HL-60 (cell line): ENCODE data around the gene CLSTN3.

ENCODE experiments used
- CTCF ChIP-seq: IDR thresholded peaks from one replicate; pipeline ENCODE4 v1.5.1; 2011; ENCODE audit warnings: low read length, control low read depth, inconsistent platforms; ENCODE audit not compliant: insufficient read depth
- GABPA ChIP-seq: IDR thresholded peaks from 2 replicates; pipeline ENCODE4 v1.6.1; 2012; ENCODE audit warnings: low read depth
- POLR2AphosphoS5 ChIP-seq: IDR thresholded peaks from 2 replicates; pipeline ENCODE4 v1.6.1; 2012; ENCODE audit warnings: low read depth
- REST ChIP-seq: IDR thresholded peaks from 2 replicates; pipeline ENCODE4 v1.6.1; 2012; ENCODE audit warnings: low read depth; ENCODE audit not compliant: insufficient replicate concordance
- SPI1 ChIP-seq: IDR thresholded peaks from 2 replicates; pipeline ENCODE4 v1.6.1; 2012; ENCODE audit warnings: low read depth, mild to moderate bottlenecking, borderline replicate concordance

GRCh38 chr12:7178481-7178880, 48.3 kb downstream of the CLSTN3 start:
- TF ChIP-seq CTCF (no peak), REST (no peak), GABPA (no peak), POLR2AphosphoS5 (no peak), SPI1 (no peak)
